Measurements from ENCODE around the gene TOR1AIP1. TPM values are rescaled to one million over a fixed set of nuclear protein-coding genes. Genes with fewer than 3 reads are reported as not detected.

Gene TOR1AIP1
- total RNA-seq, 5 donors from 2014 or later (not counting 1 experiment from before 2014, with no cell fraction given) = 41.1 to 60.3 (median 44.7) TPM

Other genes starting within 250 kb of the TOR1AIP1 start
- under 1 TPM in 1 of 5 donors, not detected in 4; 0.25 TPM for gene FAM163A, start 139.0 kb upstream of the TOR1AIP1 start, total RNA-seq
- 10 to 100 TPM; 39.6 to 65.9 (median 42.9) TPM for gene TOR1AIP2, start 4.5 kb upstream of the TOR1AIP1 start, total RNA-seq
- 10 to 100 TPM; 62.1 to 81.3 (median 72.3) TPM for gene CEP350, start 72.5 kb downstream of the TOR1AIP1 start, total RNA-seq